ENCODE measurements around the gene CAVIN2. TPM values are rescaled to one million over a fixed set of nuclear protein-coding genes. Genes with fewer than 3 reads are reported as not detected.

The CAVIN2 gene
- total and polyA plus RNA-seq, 9 of the 15 experiments (the other 6 are each of a cell fraction or from before 2014, with no cell fraction given) = 20.6 to 92.4 (median 69.0) TPM

- TF ChIP-seq TCF15 (CRISPR knock-in tag; IDR thresholded peaks at IDR 0.05) (no peak), TAF7 (tag; IDR thresholded peaks at IDR 0.05) (peak; percentile 73), PML (IDR thresholded peaks at IDR 0.05; ENCODE audit: low read length) (no peak), ZKSCAN8 (CRISPR knock-in tag; IDR thresholded peaks at IDR 0.05) (0 out of 2 replicates have a peak, but pooled peaks have one; percentile 7), MNT (conservative IDR thresholded peaks at IDR 0.05) (peak in 1 of 2 experiments; percentile 30; a peak in 1 of 4 replicates), ZNF76 (CRISPR knock-in tag; IDR thresholded peaks at IDR 0.05; ENCODE audit: borderline replicate concordance) (peak; percentile 36; the same call in 1 of the 2 replicates), SMARCC2 (IDR thresholded peaks at IDR 0.05; ENCODE audit: low read depth) (no peak), MECOM (CRISPR knock-in tag; IDR thresholded peaks at IDR 0.05) (peak; percentile 10; the same call in 1 of the 2 replicates), MAX (CRISPR knock-in tag; IDR thresholded peaks at IDR 0.05) (peak; percentile 29; the same call in 1 of the 2 replicates), CBX1 (IDR thresholded peaks at IDR 0.05; ENCODE audit: low read depth) (0 out of 2 replicates have a peak, but pooled peaks have one; percentile 17), CREM (IDR thresholded peaks at IDR 0.05; ENCODE audit: low read depth) (peak; percentile 58), UBTF (IDR thresholded peaks at IDR 0.05; ENCODE audit: borderline replicate concordance in 1 of 2, low read depth in 2 of 2, low read length in 2 of 2) (peak in 1 of 2 experiments; percentile 78; a peak in 1 of 4 replicates), EP300 (IDR thresholded peaks at IDR 0.05; ENCODE audit: low read length) (peak; percentile 19; the same call in 1 of the 2 replicates), PCBP2 (IDR thresholded peaks at IDR 0.05; ENCODE audit: low read depth, low read length, poor library complexity, severe bottlenecking) (no peak), POLR2A (conservative IDR thresholded peaks at IDR 0.05) (peak; percentile 77), TAF1 (IDR thresholded peaks at IDR 0.05; ENCODE audit: control insufficient read depth, extremely low read depth, insufficient read depth, low read length, severe bottlenecking) (peak; percentile 66), IRF9 (tag; IDR thresholded peaks at IDR 0.05) (no peak), SMAD1 (IDR thresholded peaks at IDR 0.05; ENCODE audit: low read depth, low read length, partially characterized antibody) (peak; percentile 39), KAT2B (IDR thresholded peaks at IDR 0.05; ENCODE audit: low read depth, low read length) (no peak), ZEB2 (IDR thresholded peaks at IDR 0.05) (0 out of 2 replicates have a peak, but pooled peaks have one; percentile 48), HDAC8 (tag; IDR thresholded peaks at IDR 0.05) (peak; percentile 47; the same call in 1 of the 2 replicates)
Observed at GRCh38 chr2:191835539-191836350, 11.1 kb downstream of the CAVIN2 start (continued).

All from K562 (cell line).